Right lobe of liver (tissue), 4 donors: ENCODE measurements around the gene NSD1.

Experiments used
- POLR2A ChIP-seq: fragments of 450-650 bp; IDR thresholded peaks from one replicate; pipeline ENCODE4 v1.6.1; 2017; ENCODE audit warnings: antibody characterized with exemption, mild to moderate bottlenecking
- TF ChIP-seq, protein P1 (sequence below), 4 donors: fragments of 200-600 bp in 3 of 4; fragments of 450-650 bp in 1 of 4; IDR thresholded peaks; one replicate each; pipeline versions ENCODE4 v1.5.1 to v1.8.0; 2016 to 2022; ENCODE audit warnings: antibody characterized with exemption in 4 of 4, mild to moderate bottlenecking in 2 of 4
- donor health status: DM: no; HTN: no; CAD: no.
- donor health status: DM: no; HTN: no; CAD: no.
- donor health status: DM: no; HTN: yes; CAD: no.

DNA sequence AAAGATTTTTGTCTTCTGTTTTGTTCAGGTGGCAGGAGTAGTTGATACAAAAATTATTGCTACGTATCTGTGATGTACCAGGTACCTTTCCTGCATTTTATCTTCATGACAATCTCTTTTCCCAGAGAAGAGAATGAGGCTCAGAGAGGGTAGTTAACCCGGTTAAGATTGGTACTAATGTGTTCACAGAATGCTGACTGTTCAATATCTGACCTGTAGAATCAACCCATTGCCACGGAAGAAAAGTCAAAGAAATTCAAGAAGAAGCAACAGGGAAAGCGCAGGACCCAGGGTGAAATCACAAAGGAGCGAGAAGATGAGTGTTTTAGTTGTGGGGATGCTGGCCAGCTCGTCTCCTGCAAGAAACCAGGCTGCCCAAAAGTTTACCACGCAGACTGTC is 158.2 kb downstream of the NSD1 start:
- TF ChIP-seq, protein P1, sequence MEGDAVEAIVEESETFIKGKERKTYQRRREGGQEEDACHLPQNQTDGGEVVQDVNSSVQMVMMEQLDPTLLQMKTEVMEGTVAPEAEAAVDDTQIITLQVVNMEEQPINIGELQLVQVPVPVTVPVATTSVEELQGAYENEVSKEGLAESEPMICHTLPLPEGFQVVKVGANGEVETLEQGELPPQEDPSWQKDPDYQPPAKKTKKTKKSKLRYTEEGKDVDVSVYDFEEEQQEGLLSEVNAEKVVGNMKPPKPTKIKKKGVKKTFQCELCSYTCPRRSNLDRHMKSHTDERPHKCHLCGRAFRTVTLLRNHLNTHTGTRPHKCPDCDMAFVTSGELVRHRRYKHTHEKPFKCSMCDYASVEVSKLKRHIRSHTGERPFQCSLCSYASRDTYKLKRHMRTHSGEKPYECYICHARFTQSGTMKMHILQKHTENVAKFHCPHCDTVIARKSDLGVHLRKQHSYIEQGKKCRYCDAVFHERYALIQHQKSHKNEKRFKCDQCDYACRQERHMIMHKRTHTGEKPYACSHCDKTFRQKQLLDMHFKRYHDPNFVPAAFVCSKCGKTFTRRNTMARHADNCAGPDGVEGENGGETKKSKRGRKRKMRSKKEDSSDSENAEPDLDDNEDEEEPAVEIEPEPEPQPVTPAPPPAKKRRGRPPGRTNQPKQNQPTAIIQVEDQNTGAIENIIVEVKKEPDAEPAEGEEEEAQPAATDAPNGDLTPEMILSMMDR (IDR thresholded peaks at IDR 0.05), result no peak
- TF ChIP-seq POLR2A, result no peak
